Measurements from ENCODE around the gene PLCG2.
"Not testable (repeated sequence)": the region's sequence is repeated elsewhere in the genome, so short reads cannot be mapped to it uniquely, and the experiment has no call there.

Gene PLCG2

GRCh38 chr16:81778861-81779535 lies at the start of gene PLCG2:
PLCG2 (plus strand) TSS chr16:81779291; CDS start chr16:81785990, 6,699 bp downstream.
- peak; percentile 61 for DNase-seq

DNA sequence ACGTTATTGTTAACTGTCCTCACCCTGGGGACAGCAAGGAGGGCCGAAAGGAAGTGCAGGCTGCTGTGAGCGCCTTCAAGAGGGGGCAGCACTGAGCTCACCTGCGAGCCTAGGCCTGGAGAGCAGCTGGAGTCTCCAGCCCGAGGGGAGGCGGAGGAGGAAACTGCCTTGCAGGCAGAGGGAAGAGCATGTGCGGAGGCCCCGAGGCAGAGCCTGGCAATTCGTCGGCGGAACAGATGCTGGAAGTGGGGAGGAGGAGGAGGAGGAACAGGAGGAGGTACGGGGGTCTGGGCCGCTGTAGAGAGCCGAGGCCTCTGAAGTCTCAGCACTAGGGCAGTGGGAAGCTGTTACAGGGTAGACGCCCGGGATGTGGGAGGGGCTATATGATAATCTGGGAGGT lies 49.6 kb upstream of the PLCG2 start:
- peak; percentile 22 for DNase-seq

- peak; percentile 96 for DNase-seq
These were observed 48.7 kb upstream of the PLCG2 start for GRCh38 chr16:81730090-81731051.

- no peak for DNase-seq
These were observed 47.4 kb upstream of the PLCG2 start for GRCh38 chr16:81731649-81732048.

DNA sequence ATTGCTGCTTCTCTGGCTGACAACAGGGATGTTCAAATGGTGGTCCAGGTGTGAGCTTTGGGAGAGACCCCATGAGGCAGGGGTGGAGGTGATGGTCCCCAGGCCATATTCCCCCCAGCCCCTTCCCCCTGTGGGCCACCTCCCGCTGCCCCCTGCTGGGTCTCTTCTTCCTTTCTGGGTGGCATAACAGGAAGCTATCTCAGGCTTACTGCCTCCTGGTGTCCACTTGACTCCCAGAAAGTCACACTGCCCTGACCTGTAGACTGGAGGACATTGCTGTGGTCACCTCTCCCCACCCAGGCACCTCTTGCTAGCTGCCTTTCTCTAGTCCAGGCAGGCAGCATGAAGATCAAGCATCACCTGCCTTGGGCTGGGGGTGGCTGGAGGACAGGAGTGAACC lies 46.4 kb upstream of the PLCG2 start:
- DNase-seq: no peak

DNA sequence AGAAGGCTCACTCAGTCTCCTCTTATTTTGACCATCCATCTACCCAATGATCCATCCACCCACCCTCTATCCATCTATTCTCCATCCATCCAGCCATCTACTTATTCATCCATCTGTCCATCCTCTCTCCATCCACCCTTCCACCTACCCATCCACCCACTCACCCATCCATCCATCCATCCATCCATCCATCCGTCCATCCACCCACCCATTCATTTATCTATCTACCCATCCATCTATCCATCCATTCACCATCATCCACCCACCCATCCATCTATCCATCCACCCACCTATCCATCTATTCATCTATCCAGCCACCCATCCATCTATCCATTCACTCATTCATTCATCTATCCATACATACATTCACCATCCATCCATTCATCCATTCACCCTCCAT lies 45.8 kb upstream of the PLCG2 start:
- DNase-seq: no peak

DNA sequence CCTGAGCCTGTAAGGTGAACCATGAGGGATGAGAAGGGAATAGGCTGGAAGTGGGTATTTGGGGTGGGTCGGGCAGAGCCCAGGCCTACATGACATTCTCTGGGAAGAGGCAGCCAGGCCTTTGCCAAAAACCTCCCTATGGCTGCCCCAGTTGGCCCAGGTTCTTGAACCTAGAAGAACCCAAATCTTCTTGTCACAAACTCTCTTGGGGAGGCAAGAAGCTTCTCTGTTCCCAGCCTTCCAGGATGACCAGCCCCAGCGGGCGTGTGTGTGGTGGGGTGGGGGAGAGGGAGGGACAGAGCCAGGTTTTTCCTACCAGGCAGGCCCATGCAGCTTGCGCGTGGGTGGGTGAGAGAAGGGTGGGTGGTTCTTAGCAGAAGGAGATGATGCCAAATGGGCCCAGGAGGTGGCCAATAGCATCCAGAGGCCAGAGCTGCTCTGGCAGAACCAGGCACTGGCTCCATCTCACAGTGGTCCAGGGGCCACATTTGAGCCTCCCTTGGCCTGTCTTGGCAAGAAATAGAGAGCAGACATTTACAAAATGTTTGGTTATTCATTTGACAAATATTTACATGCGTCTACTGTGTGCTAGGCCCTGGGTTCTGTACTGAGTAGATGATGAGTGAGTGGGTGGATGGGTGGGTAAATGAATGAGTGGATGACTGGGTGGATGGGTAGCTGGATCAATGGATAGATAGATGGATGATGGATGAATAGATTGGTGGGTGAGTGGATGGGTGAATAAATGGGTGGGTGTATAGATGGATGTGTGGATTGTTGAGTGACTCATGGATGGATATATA lies 44.3 kb upstream of the PLCG2 start:
- DNase-seq: no peak

DNA sequence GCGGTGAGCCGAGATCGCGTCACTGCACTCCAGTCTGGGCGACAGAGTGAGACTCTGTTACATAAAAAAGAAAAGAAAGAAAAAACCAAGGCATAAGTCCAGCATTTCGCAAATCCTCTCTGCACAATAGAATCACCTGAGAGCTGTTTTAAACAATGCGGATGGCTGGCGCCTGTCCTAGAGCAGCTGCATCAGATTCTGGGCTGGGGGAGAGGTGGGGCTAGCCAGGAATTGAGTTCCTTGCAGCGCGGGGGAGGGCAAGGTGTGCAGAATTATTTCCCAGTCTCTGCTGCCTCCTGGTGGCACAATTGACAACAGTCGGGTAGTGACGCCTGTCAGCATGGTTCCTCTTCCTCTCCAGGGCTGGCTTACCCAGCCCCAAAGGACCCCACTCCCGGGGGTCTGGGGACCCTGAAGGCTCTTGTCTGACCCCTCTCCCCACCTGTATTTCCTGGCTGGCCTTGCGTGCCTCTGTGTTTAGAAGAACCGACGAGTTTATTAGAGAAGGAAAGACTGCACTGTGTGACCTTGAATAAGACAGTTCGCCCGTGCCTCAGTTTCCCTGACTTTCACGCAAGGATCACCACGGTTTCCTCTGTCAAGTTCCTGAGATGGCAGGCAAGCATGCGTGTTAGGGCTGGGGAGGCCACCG lies 41.1 kb upstream of the PLCG2 start:
- peak; percentile 92 for DNase-seq

DNA sequence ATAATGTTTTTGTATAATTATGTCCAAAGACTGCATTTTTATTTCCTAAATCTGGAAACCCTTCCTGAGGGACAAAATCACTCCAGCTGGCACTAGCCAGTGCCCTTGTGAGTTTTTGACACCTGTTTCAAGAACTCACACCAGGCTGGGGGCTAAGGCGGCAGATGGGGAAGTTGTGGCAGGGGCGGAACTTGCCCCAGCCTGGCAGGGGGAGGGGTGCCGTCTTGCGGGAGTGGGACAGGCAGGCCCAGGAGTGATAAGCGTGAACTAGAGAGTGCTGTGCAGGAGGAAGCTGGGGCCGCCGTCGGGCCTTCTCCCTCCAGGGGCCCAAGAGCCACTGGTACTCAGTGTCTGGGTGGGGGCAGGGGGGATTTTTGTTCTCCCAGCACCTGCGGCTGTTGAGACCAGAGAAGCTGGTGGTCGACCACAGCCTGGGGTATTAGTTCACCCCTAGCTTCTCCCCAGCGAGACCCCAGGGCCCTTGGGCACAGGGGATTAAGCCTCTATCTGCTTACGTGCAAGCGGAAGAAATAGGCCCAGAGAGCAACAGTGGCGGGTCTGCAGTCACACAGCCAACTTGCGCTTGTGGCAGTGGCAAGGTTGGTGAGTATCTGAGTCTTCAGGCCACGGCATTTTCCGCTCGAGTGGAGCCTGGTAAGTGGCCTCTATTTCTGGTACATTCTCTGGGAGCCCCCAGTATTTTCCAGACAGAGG lies 40.2 kb upstream of the PLCG2 start:
- DNase-seq: no peak

DNA sequence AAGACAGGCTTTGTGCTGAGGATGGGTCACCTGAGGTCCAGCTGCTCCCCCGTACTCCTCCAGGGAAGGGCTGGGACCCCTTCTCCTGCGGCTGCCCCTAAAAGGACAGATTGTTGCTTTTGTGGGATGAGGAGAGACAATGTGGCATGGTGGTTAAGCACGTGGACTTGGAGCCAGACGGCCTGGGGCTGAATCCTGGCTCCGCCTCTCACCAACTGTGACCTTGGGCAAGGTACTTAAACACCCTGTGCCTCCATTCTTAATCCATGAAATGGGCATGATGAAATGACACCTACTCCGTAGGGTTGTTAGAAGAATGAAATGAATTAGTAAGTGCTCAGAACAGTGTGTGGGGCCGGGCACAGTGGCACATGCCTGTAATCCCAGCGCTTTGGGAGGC lies 39.6 kb upstream of the PLCG2 start:
- no peak for DNase-seq

DNA sequence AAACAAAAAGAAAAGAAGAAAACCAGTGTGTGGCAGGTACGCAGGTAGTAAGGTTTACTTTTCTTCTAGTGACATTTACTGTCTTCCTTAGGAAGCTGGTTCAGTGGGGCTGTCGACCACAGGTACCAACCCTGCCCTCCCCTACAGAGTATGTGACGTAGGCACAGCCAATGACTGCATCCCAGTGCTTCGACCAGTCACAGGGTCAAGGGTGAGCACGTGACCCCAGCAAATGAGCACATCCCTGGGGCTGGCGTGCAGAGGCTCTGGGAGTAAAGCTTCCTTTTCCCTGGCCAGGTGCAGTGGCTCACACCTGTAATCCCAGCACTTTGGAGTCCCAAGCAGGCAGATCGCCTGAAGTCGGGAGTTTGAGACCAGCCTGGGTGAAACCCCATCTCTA lies 38.9 kb upstream of the PLCG2 start:
- no peak for DNase-seq

DNA sequence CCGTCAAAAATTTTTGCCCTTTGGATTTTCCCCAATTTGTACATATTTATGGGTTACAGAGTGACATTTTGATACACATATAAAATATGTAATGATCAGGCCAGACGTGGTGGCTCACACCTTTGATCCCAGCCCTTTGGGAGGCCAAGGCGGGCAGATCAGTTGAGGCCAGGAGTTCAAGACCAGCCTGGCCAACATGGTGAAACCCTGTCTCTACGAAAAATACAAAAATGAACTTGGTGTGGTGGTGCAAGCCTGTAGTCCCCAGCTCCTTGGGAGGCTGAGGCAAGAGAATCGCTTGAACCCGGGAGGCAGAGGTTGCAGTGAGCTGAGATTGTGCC lies 37.7 kb upstream of the PLCG2 start:
- not testable (repeated sequence) for DNase-seq

- no peak for DNase-seq
These were observed 34.7 kb upstream of the PLCG2 start for GRCh38 chr16:81744385-81744784.

DNA sequence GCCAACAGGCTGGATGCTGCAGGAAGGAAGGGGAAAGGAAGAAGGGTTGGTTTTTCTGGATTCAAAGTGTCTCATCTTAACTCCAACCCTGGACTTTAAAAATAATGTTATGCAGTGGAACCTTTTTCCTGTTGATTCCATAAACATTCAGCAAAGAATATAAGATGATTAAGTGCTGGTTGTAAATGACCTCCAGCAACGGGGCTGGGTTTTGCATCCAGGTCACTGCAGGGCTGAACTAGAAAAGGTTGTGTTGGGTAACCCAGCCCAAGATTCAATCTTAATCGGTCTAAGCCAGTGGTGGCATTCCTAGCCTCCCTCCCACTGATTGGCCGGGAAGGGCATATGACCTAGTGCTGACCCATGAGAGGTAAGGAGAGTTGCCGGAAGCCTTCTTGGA lies 34.2 kb upstream of the PLCG2 start:
- DNase-seq: no peak

- peak; percentile 88 for DNase-seq
These were observed 33.2 kb upstream of the PLCG2 start for GRCh38 chr16:81745704-81746558.

DNA sequence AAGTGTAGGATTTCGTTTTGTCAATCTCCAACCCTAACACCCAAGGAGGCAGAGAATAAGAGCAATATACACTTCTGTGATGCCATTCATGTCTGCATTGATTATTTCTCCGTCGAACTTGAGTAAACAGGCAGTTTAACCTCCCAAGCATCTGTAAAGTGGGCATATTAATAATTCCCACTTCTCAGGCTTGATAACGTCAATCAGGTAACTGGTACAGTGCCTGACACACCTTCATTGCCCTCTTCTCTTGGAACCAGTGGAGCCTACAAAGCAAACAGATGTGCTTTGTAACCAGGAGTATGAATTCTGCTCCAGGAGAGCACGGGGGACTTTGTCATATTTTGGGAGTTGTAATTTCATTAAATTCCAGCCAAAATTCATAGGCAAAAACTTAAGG lies 32.5 kb upstream of the PLCG2 start:
- no peak for DNase-seq

DNA sequence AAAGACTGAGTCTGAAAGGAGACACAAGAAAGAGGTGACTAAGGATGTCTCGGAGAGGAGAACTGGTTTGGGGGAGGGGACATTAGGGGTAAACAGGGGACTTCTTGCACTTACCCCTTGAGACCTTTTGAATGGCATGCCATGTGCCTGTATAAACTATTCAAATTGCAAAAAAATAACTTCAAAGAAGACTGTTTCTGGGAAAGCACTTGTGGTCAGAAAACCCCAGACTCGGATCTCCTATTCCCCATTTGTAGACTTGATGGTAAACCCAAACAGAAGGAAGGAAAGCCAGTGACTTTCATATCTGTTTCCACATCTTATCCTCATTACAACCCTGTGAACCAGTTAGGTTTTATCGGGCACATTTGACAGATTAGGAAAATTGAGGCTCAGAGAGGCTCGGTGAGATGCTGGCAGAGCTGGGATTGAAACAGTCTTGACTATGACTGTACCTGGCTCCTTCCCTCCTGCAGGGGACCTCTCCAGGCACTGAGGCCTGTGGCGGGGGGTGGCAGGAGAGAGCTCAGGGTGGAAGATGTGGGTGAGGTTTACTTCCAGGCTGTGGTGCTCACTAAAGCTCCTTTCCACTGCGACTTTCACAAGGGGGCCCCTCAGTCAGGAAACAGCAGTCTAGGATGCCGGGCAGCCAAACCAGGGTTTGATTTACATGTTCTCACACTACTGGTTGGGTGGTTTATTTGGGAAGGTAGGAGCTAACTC lies 30.5 kb upstream of the PLCG2 start:
- no peak for DNase-seq

GRCh38 chr16:81752225-81752875 lies 26.7 kb upstream of the PLCG2 start:
- DNase-seq: no peak

- DNase-seq: no peak
These were observed 26.2 kb upstream of the PLCG2 start for GRCh38 chr16:81752876-81753227.

- no peak for DNase-seq
These were observed 24.2 kb upstream of the PLCG2 start for GRCh38 chr16:81754858-81755257.

Measured in eye (tissue), 1 donor.